Activated T-helper 1 cell treated with anti-CD3 and anti-CD28 coated beads, Interleukin-12 subunit alpha, Interleukin-12 subunit beta, Interleukin-2, Interleukin-4 antibody, amounts not matched to agents 30 ng/mL and 10 ng/mL and 1 ng/mL, durations not matched to agents 14 hours and 24 hours and 36 hours (primary cell): ENCODE measurements around the gene NPTN. TPM values are rescaled to one million over a fixed set of nuclear protein-coding genes. Genes with fewer than 3 reads are reported as not detected.
"Not testable (repeated sequence)": the region's sequence is repeated elsewhere in the genome, so short reads cannot be mapped to it uniquely, and the experiment has no call there.

Source experiments
- DNase-seq: peaks from one replicate; pipeline ENCODE4 v3.0.0; 2021; ENCODE audit warnings: low spot score
- H3K27ac Mint-ChIP-seq: one replicate; pipeline ENCODE4 v1.8.0; 2021; ENCODE audit warnings: mild to moderate bottlenecking, mixed read lengths
- H3K27me3 Mint-ChIP-seq: one replicate; pipeline ENCODE4 v1.8.0; 2022; ENCODE audit warnings: mild to moderate bottlenecking, moderate library complexity, mixed read lengths; ENCODE audit not compliant: insufficient read depth
- H3K36me3 Mint-ChIP-seq: one replicate; pipeline ENCODE4 v1.8.0; 2021; ENCODE audit warnings: low read depth, mixed read lengths
- H3K4me1 Mint-ChIP-seq: one replicate; pipeline ENCODE4 v1.8.0; 2021; ENCODE audit warnings: low read depth, mixed read lengths
- H3K4me3 Mint-ChIP-seq: one replicate; pipeline ENCODE4 v1.8.0; 2021; ENCODE audit warnings: mild to moderate bottlenecking, moderate library complexity, mixed read lengths
- H3K9me3 Mint-ChIP-seq: one replicate; pipeline ENCODE4 v1.8.0; 2021; ENCODE audit warnings: mixed read lengths
- intact Hi-C: fragments of 100-400 bp; cut with micrococcal nuclease; formaldehyde crosslinking; loops from one replicate; pipeline ENCODE4 v1.15.1; 2024
- total RNA-seq: library from RNA; stranded (reverse); gene quantifications from 2 replicates; pipeline ENCODE4 v1.2.3, GENCODE V29; 2022

Gene NPTN
- total RNA-seq, 1 donor from 2014 or later = 91.2 TPM

DNA sequence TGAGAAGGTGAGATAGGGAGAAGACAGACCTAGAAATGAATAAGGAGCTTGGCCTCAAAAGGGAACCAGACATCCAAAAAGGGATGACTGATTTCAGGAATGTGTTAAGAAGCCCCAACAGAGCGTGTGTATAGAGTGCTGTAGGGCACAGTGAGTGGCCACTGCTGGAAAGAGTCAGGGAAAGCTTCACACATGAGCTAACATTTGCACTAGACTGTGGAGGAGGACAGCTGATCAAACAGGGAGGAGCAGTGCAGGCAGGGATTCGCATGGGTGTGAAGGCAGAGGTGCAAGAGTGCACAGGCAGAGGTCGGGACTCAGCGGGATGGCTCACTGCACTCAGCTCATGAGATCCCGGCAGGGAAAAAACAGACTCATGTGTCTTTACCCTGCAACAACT is 61.8 kb downstream of the NPTN start:
- H3K4me1 Mint-ChIP-seq = peaks cover 67% of the 10 kb centered on the region
- no peaks in the 10 kb centered on the region for H3K9me3 Mint-ChIP-seq
- no peak overlapping the region for H3K4me3 Mint-ChIP-seq
- peaks cover 49% of the 10 kb centered on the region for H3K36me3 Mint-ChIP-seq
- H3K27me3 Mint-ChIP-seq = no peaks in the 10 kb centered on the region
- DNase-seq = no peak
- peak overlapping the region; percentile 69 for H3K27ac Mint-ChIP-seq
- intact Hi-C loops = loop anchor here (2.0 to 10.0 kb wide), 2 partner anchors 13 to 353 kb away; partner anchors contain the start of gene LOXL1

- Mint-ChIP-seq H3K4me3 (peak overlapping the region; percentile 76), H3K9me3 (no peaks in the 10 kb centered on the region), H3K36me3 (peaks cover 46% of the 10 kb centered on the region), H3K27ac (peak overlapping the region; percentile 69), H3K4me1 (peaks cover 58% of the 10 kb centered on the region), H3K27me3 (no peaks in the 10 kb centered on the region)
- DNase-seq = no peak
- intact Hi-C loops = loop anchor here (1.0 to 10.0 kb wide), 3 partner anchors 14 to 354 kb away; partner anchors contain the start of gene LOXL1
These were observed 62.7 kb downstream of the NPTN start for GRCh38 chr15:73570355-73571032.

DNA sequence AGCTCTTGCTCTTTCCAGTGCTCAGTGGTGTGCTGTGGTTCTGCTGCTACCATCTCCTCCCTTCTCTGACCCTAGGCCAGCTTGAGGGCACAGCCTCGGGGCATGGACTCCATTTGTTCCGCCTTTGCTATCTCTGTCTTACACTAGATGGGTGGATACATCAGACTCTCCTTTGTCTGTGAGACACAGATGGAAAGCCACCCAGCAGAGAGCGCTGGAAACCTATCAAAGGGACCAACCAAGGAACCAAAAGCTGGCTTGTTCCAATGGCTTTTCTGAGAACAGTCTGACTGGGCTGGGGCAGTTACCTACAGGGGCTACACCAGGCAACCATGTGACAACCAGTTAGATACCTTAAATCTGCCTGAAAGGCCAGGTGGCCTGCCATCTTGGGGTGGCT is 63.8 kb downstream of the NPTN start:
- DNase-seq = no peak

DNA sequence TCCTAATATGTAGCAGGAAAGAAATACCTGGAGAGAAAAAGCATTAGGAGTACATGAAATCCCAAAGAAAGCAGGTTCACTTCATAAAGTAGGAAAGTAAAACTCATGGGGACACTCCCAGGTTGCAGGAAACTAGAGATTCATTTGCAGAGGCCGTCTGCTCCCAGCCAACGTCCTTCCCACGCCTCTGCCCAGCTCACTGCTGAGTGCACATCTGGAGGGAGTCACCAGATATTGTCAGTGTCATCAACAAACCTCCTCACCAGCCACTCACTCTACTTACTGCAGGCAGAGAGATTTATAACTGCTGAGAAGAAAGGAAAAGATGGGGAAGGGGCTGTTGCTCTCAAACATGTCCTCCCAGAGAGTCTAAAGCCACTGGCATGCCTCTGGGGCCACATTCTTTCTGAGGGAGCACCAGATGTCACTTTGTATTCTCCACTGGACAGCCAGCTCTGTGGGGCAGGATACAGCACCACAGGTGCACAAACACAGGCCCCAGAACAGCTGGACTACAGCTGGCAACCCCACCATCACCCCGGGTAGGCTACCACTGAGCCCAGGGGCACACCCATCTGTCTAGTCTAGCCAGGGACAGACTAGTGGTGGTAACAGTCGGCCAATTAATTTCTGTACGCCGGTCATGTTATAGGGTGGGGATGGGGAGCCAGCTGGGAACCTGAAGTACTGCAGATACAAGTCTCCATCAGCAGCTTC is 64.5 kb downstream of the NPTN start:
- peaks cover 45% of the 10 kb centered on the region for H3K36me3 Mint-ChIP-seq
- H3K27ac Mint-ChIP-seq = peak overlapping the region; percentile 21
- DNase-seq = no peak
- no peaks in the 10 kb centered on the region for H3K27me3 Mint-ChIP-seq
- peaks cover 60% of the 10 kb centered on the region for H3K4me1 Mint-ChIP-seq
- H3K4me3 Mint-ChIP-seq = peak overlapping the region; percentile 54
- intact Hi-C loops = no loop called here
- no peaks in the 10 kb centered on the region for H3K9me3 Mint-ChIP-seq

More for the DNA sequence above, 63.8 kb downstream of the NPTN start:
- intact Hi-C loops = no loop called here
- H3K36me3 Mint-ChIP-seq = peaks cover 50% of the 10 kb centered on the region
- H3K27me3 Mint-ChIP-seq = no peaks in the 10 kb centered on the region
- no peaks in the 10 kb centered on the region for H3K9me3 Mint-ChIP-seq
- peak overlapping the region; percentile 76 for H3K4me3 Mint-ChIP-seq
- H3K4me1 Mint-ChIP-seq = peaks cover 58% of the 10 kb centered on the region
- peak overlapping the region; percentile 57 for H3K27ac Mint-ChIP-seq

GRCh38 chr15:73567020-73567419 is 66.2 kb downstream of the NPTN start:
- H3K9me3 Mint-ChIP-seq = no peaks in the 10 kb centered on the region
- no peak overlapping the region for H3K27ac Mint-ChIP-seq
- intact Hi-C loops = no loop called here
- H3K27me3 Mint-ChIP-seq = no peaks in the 10 kb centered on the region
- DNase-seq = no peak
- peaks cover 42% of the 10 kb centered on the region for H3K36me3 Mint-ChIP-seq
- no peak overlapping the region for H3K4me3 Mint-ChIP-seq
- H3K4me1 Mint-ChIP-seq = peaks cover 49% of the 10 kb centered on the region

DNA sequence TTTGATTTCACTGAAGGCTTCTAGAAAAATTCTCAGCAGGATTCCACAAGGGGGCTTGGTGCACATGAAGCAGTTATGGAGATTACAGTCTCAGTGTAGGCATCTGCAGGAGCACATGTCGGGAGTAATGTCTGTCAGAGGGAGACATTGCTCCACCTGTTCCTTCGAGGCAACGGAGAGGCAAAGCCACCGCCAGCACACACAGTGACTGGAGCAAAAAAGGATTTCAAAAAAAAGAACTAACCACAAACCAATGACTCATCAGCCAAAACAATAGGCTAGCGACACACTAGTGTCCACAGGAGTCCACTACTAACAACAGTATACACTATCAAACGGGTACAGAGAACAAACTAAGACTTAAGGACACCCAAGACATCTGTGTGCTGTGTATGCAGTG is 68.9 kb downstream of the NPTN start:
- Mint-ChIP-seq H3K4me1 (peaks cover 22% of the 10 kb centered on the region), H3K27me3 (no peaks in the 10 kb centered on the region), H3K36me3 (peaks cover 29% of the 10 kb centered on the region), H3K9me3 (no peaks in the 10 kb centered on the region), H3K27ac (peak overlapping the region; percentile 15), H3K4me3 (no peak overlapping the region)
- intact Hi-C loops = no loop called here
- DNase-seq = no peak

DNA sequence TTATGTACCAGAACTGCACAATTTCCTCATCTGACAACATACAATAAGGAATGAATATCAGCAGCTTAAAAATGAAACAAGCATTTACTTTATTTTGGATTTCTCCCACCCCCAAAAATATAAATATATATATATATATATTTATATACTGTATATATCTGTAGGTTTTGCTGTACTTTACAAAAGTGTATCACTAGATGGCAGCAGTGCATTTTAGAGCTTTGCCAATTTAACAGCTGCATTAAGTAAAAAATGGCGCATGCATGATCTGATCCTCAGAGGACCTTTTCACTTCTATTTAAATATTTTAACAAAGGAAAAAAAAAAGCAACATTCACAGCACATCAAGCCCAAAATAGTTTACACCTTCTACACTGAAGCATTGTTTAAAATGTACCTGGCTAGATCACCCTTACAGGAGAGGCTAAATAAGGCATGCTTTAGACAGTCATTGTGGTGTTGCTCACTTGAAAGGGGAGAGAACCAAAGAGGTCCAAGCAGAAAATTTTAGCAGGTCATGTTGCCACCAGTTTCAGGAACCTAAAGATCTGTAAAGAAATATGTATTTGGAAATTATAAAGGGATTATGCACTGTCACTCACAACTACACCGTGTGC is 72.6 kb downstream of the NPTN start:
- no peak overlapping the region for H3K4me3 Mint-ChIP-seq
- no peak overlapping the region for H3K27ac Mint-ChIP-seq
- intact Hi-C loops = loop anchor here (1.0 to 2.0 kb wide), 3 partner anchors 76 to 220 kb away; no protein-coding TSS in a partner anchor
- H3K36me3 Mint-ChIP-seq = peaks cover 35% of the 10 kb centered on the region
- DNase-seq = no peak
- peaks cover 9% of the 10 kb centered on the region for H3K4me1 Mint-ChIP-seq
- H3K27me3 Mint-ChIP-seq = no peaks in the 10 kb centered on the region
- no peaks in the 10 kb centered on the region for H3K9me3 Mint-ChIP-seq

DNA sequence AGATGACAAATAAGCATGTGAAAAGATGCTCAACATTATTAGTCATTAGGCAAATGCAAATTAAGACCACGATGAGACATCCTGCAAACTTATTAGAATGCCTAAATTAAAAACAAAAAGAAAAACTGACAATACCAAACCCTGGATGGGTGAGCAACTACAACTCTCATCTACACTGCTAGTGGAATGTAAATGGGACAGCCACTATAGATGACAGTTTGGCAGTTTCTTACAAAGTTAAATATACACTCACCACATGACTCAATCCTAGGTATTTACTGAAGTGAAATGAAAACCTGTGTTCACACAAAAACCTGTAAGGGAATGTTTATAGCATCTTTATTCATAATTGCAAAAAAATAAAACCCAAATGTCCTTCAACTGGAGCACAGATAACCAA is 74.7 kb downstream of the NPTN start:
- no peak for DNase-seq
- Mint-ChIP-seq H3K9me3 (no peaks in the 10 kb centered on the region), H3K4me3 (no peak overlapping the region), H3K27ac (no peak overlapping the region), H3K27me3 (no peaks in the 10 kb centered on the region), H3K36me3 (peaks cover 28% of the 10 kb centered on the region), H3K4me1 (no peaks in the 10 kb centered on the region)
- intact Hi-C loops = no loop called here

DNA sequence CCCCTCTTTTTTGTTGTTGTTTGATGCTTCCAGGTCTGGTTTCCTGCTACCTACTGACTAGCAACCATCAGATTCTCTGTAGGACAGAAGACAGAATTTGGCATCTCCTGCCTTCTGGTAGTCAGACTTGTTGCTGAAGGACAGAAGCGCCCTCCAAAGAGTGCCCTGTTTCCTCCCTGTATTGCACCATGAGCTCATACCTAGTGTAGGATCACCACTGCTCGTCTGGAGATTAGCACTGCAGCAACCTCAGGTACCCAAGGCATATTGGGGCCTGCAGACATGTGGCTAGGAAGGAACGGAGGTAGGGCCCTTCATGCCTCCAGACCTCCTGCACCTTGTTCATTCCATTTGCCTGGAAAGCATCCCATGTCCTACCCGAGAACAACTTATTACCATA is 78.1 kb downstream of the NPTN start:
- peaks cover 14% of the 10 kb centered on the region for H3K36me3 Mint-ChIP-seq
- no peak overlapping the region for H3K4me3 Mint-ChIP-seq
- no peaks in the 10 kb centered on the region for H3K9me3 Mint-ChIP-seq
- DNase-seq = no peak
- intact Hi-C loops = no loop called here
- no peak overlapping the region for H3K27ac Mint-ChIP-seq
- no peaks in the 10 kb centered on the region for H3K4me1 Mint-ChIP-seq
- no peaks in the 10 kb centered on the region for H3K27me3 Mint-ChIP-seq

DNA sequence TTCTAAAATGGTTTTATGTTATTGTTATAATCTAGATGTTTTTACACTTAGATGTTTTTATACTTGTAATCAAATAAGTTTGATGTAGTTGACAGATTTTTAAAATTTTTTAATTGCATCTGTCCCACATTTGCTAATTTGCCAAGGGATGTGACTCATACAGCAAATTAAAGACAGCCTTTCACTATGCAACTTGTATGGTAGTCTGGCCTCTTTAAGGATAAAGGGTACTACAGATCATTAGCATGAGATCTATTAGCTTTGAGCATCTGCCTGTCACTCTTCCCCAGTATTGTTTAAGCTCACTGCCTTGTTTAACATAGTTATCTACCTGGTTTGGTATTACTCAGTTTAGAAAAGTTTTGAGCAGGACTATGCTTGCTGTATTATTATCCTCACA is 83.0 kb downstream of the NPTN start:
- Mint-ChIP-seq H3K4me1 (no peaks in the 10 kb centered on the region), H3K27me3 (no peaks in the 10 kb centered on the region), H3K27ac (no peak overlapping the region), H3K36me3 (no peaks in the 10 kb centered on the region), H3K4me3 (no peak overlapping the region), H3K9me3 (no peaks in the 10 kb centered on the region)
- intact Hi-C loops = no loop called here
- DNase-seq = no peak

DNA sequence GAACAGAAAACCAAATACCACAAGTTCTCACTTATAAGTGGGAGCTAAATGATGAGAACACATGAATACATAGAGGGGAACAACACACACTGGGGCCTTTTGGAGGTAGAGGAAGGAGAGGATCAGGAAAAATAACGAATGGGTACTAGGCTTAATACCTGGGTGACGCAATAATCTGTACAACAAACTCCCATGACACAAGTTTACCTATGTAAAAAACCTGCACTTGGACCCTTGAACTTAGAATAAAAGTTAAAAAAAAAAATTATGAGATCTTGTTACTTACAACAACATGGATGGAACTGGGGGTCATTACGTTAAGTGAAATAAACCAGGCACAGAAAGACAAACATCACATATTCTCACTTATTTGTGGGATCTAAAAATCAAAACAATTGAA is 84.3 kb downstream of the NPTN start:
- H3K27me3 Mint-ChIP-seq, DNase-seq, H3K27ac Mint-ChIP-seq, H3K4me3 Mint-ChIP-seq, H3K9me3 Mint-ChIP-seq, H3K4me1 Mint-ChIP-seq, intact Hi-C loops, H3K36me3 Mint-ChIP-seq: not testable (repeated sequence)

- intact Hi-C loops = no loop called here
- DNase-seq = no peak
- Mint-ChIP-seq H3K27ac (no peak overlapping the region), H3K9me3 (no peaks in the 10 kb centered on the region), H3K36me3 (no peaks in the 10 kb centered on the region), H3K27me3 (peaks cover 3% of the 10 kb centered on the region), H3K4me1 (no peaks in the 10 kb centered on the region), H3K4me3 (no peak overlapping the region)
These were observed 91.7 kb downstream of the NPTN start for GRCh38 chr15:73541479-73541878.

GRCh38 chr15:73540161-73540560 is 93.0 kb downstream of the NPTN start:
- intact Hi-C loops = no loop called here
- H3K9me3 Mint-ChIP-seq = no peaks in the 10 kb centered on the region
- no peaks in the 10 kb centered on the region for H3K36me3 Mint-ChIP-seq
- no peak for DNase-seq
- H3K4me1 Mint-ChIP-seq = no peaks in the 10 kb centered on the region
- no peak overlapping the region for H3K4me3 Mint-ChIP-seq
- H3K27me3 Mint-ChIP-seq = peaks cover 3% of the 10 kb centered on the region
- H3K27ac Mint-ChIP-seq = no peak overlapping the region
